Fibroblast of peridontal ligament (primary cell): ENCODE data around the gene PCCB.
"Not testable (repeated sequence)": the region's sequence is repeated elsewhere in the genome, so short reads cannot be mapped to it uniquely, and the experiment has no call there.

Source experiments
- DNase-seq: peaks from one replicate; pipeline ENCODE4 v3.0.0-alpha.2; 2010; ENCODE audit errors: extremely low read depth

PCCB gene

DNA sequence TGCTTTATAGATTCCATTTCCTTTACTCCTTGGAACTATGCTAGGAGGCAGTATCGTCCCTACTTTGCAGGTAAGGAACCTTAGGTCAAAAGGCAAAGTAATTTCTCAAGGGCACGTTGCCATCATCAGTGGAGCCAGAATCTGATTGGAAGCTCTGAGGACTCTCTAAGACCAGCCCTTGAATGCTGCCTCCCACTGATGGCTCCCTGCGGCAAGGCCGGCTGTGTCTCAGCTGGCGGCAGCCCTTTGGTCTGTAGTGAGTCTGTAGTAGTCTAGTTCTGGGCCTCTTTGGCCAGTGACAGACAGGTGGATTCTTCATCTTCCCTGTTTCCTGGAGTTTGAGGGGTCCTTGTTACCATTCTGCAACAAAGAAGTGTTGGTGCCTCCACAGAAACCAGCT is 76.2 kb downstream of the PCCB start:
- DNase-seq: no peak

DNA sequence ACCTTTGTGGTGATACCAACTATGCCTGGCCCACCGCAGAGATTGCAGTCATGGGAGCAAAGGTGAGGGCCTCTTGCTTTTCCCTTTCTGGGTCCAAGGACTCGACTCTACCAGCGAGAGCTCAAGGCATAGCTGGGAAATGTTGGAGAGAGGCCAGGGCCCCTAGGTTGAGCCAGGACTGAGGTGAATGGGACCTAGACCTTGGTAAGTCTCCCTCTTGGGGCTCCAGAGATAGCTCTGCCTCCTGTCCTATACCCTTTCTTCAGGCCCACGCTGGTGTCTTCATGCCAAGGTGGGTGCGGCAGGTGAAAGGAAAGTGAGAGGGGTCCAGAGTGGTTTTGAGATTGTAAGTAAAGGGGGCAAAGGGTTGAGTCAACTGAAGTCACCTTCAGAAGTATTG is 77.5 kb downstream of the PCCB start:
- DNase-seq: no peak

DNA sequence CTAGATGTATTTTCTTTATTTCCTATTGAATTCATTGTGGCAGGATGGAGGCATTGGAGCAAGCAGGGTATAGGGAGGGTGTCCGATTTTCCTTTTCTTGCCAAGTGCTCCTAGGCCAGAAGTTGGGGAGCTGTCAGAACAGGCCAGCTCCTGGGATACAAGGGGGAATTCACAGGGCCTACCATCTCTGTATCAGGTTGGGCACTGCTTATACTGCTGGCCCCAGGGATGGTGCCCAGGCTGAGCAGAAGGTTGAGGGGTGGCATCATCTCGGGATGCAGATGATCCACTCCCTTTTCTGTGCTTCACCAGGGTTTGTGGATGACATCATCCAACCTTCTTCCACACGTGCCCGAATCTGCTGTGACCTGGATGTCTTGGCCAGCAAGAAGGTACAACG is 79.5 kb downstream of the PCCB start:
- no peak for DNase-seq

DNA sequence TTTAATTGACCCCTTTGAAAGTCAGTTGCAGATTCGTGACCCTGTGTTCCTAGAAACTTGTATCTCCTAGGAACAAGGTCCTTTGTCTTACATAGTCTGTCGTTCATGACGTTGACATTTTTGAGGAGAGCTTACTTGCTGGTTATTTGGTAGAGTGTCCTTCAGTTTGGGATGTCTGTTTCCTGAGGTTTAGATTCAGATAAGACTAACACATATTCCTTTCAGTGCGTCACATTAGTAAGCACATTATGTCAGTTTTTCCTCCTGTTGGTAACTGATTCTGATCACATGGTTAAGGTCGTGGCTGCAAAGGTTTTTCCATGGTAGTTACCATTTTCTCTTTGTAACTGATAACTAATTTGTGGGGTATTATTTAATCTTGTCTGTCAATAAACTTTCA is 80.8 kb downstream of the PCCB start:
- no peak for DNase-seq

DNA sequence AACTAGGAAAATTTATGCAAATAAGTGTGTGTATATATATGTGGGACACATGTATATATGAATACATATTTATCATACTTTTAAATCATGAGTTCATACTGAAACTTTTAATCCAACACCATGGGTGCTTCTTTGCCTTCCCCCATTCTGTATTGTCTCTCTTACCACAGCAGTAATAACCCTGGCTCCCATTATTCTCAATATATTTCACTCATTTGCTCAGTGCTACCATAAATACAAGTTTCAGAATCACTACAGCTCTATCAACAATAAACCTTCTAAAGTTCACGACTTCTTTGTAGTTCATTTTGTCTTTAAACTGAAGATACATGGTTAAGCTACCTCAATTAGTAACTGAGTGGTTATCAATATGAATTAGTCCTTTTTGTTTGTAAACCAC is 82.2 kb downstream of the PCCB start:
- DNase-seq: no peak

DNA sequence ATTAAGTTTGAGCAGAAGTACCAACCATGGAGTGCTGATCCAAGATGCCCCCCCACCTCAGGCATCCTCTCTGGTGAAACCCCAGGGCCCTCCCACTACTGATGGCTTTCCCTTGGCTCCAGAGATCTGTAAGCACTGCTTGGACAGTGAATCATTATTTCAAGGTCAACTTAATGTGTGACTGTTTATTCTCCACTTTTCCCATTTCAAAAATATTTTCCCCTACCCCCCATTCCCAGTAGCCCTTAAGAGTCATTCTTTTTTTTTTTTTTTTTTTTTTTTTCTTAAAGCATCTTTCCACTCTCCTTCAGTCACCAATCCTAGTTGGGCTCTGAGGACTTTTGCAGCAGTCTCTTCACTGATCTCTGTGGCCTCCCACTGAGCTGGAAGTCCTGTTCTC is 82.6 kb downstream of the PCCB start:
- DNase-seq: peak; percentile 91

DNA sequence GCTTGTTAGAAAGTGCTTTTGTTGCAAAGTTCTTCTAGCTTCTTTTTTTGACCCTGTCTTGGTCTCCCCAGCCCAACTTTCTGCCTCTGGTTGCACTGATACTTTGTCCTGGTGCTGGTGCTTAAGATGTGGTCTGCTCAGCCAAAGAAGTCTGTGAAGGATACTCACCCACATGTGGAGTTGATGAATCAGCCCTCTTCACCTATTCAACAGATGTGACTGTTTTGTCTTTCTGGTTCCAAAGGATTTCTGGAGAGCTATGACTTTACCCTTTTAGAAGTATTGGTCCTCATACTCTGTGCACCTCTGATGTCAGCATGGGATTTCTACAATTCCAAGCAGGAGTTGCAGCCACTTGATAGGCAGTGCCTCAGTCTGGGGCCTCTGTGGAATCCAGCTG is 84.1 kb downstream of the PCCB start:
- DNase-seq: no peak

DNA sequence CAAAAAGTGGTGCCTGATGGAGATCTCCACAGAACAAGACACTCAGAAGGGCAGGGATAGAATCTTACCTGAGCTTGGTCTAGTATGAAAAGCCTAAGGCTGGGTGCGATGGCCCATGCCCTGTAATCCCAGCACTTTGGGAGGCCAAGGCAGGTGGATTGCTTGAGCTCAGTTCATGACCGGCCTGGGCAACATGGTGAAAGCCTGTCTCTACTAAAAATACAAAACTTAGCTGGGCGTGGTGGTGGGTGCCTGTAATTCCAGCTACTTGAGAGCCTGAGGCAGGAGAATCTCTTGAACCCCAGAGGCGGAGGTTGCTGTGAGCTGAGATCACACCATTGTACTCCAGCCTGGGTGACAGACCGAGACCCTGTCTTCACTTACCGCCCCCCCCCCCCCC is 84.6 kb downstream of the PCCB start:
- not testable (repeated sequence) for DNase-seq

DNA sequence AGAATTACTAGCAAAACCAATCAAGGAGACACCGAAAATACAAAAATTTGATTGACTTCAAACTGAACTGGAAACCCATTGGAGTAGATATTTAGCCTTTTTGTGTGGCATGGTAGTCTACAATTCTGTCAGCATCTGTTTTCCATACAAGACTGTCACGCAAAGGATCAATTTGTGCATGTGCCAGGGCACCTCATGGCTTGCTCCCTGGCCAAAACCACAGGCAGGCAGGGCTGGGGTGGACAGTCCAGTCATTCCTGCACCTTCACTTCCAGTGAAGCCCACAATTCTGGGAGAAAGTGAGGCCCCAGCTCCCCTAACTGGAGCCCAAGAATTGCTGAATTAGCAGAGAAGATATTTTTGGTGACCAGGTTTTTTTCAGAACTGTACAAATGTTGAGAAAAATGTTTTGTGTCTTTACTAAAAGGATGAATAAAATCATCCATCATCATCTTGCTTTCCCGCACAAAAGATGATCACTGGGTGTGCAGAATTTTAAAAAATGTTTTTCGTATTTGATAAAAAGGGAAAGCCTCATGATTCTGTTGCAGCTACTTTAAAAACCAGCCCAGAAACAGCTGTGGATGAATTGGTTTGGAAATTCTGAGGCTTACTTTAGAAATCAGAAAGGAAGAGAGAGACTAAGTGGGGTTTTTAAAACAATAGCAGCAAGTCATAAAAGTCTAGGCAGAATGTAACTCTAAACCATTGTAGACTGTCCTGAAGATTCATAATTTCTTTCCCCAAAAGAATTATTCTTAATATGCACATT is 86.4 kb downstream of the PCCB start:
- peak; percentile 83 for DNase-seq

DNA sequence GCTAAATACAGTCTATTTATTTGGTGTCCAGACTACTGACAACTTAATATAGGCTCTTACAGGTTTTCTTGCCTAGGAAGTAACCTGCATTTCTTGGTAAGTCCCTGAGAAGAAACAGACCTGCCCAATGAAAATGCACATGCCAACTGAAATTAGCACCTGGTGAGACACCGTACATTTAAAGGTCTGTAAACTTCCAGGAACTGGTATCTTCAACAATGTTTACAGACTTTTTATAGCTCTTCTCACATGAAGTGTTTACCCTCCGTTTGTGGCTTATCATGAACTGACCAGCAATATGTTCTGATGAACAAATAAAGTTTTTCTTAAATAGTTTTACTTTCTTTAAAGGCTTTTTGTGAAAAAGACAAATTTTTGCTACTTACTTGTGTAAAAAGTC is 93.3 kb downstream of the PCCB start:
- no peak for DNase-seq

DNA sequence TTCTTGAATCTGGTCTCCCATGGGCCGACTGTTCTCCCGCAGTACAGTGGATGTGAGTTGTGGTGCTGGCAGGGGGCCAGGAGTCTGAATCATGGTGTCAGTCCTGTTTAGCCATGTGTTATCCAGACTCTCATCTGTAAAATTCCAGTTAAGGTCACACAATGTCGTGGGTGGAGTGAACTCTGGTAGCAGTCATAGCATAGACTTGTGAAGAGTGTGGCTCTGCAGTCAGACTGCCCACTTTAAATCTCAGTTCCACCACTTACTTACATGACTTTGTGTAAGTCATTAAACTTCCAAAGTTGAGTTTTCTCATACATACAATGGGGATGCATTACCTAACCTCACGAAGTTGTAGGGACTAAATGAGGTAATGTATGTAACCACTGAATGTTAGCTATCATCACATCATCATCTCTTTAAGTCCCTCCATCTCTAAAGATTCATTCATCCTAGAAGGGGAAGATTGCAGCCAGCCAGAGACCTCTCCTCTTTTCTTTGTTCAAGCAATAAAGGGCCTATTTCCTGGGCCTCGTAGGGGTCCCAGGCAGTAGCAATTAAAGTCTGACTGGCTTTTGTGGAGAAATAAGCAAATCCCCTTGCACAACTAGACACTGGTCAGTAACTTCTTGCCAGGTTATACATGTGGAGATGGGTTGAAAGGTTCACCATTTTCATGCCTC is 93.9 kb downstream of the PCCB start:
- DNase-seq: peak; percentile 90

DNA sequence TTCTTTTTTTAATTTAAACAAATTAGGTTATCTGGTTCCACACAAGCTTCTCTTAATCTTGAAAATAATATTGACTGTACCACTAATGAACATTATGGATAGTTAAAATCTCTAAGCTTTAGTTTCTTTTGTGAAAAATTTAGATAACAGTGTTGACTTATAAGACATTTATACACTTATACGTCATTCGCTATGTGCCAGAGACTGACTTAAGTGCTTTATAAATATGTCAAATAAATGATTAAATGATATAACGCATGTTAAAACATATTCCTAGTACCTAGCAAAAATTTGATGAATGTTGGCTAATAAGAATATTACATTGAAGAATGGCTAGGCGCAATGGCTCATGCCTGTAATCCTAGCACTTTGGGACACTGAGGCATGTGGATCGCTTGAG is 96.3 kb downstream of the PCCB start:
- no peak for DNase-seq

DNA sequence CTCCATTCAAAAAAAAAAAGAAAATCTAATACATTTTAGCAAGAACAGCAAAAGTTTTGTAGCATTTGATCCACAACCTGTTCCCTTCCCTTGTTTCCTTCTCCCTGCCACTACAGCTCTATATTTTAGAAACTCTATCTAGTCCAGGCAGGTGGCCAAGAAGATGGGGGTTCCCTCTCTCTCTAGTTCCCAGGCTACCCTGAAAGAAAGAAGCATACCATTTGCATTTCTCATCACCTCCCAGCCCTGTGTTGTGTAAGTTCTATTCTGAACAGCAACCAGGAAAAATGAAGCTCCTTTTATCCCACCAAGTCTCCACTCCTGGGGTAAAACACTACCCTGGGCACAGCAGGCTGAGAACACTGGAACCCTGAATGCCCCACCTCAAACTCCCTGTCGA is 100.0 kb downstream of the PCCB start:
- DNase-seq: peak; percentile 97

DNA sequence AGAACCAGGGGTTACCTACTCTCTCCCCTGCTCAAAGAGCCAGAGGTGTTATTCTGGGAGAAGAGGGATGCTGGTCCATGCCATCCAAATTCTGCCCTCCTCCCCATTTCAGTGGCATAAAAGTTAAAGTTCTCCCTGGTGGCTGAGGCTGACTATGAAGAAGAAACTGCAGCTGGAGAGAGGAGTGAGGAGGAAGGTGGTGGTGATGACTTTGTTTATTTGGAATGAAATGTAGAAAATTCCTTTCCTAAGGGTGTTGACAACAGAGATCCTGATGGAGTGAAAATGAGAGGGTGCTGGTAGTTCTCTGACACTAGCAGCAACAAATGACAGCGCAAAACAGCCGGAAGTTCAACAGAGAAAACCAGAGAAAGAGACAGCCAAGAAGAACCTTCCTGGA is 100.4 kb downstream of the PCCB start:
- DNase-seq: peak; percentile 47

DNA sequence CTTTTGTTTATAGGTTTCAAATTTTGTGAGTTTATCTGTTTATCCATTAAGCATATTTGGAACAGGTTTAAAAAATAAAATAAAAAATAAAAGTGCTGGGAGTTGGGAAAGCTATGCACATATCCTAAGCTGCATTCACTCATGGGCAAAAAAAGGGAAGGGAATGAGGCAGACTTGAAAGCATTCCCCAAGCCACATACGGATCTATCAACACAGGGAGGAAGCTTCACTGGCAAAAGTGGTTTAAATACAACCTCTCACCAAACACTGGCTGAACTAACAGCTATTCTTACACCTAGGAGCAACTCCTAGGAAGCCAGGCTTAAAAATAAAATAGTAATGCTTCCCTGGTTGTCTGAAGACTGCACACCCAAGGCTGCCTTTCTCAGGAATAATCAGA is 101.2 kb downstream of the PCCB start:
- DNase-seq: peak; percentile 30

DNA sequence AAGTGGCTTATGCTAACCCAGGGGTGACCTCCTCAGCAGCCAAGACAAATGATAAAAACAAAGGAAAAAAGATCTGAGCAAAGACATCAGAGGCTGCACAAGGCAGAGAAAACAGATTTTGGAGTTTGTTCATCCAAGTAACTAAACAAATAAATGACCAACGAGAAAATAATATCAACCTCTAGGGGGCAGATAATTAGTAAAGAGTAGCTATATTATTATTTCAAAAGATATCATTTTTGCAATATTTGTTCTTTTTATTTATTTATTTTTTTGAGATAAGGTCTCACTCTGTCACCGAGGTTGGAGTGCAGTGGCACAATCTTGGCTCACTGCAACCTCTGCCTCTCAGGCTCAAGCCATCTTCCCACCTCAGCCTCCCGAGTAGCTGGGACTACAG is 101.8 kb downstream of the PCCB start:
- DNase-seq: no peak

DNA sequence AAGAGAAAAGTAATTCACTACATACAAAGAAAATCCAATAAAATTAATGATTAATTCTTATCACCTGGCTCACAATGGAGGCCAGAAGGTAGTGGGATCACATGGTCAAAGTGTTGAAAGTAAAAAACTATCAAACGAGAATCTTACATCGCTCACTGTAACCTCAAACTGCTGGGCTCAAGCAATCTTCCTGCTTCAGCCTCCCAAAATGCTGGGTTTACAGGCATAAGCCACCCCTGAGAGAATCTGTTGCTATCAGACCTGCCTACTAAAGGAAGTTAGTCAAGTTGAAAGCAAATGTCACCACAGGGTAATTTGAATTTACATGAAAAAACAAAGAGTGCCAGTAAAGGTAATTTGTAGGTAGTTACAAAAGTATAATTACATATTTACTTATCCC is 103.3 kb downstream of the PCCB start:
- no peak for DNase-seq

DNA sequence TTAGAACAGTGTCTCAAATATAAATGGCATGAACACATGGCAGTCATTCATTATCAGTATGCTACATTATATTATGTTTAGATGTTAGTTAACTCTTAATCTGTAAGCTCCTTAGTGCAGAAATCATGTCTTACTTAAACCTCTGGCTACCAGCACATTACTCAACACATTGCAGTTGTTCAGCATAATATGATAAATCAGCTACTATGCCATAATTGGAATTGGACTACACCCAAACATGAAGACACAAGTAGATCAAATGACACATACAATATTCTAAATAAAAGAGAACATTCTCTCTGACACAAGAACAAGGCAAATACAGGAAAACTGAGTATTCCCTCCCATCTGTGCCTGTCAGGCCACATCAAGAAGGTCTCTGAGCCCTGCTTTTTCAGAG is 116.1 kb downstream of the PCCB start:
- peak; percentile 82 for DNase-seq

DNA sequence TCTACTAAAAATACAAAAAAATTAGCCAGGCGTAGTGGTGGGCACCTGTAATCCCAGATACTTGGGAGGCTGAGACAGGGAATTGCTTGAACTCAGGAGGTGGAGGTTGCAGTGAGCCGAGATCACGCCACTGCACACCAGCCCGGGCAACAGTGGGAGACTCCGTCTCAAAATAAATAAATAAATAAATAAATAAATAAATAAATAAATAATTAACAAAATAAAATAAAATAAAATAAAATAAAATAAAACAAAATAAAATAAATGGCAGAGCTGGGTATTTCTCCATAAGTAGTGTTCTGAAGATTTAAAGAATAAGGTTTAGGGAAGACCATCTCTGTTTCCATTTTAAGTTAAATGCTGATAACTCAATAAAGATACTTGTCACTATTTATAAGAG is 125.7 kb downstream of the PCCB start:
- not testable (repeated sequence) for DNase-seq

DNA sequence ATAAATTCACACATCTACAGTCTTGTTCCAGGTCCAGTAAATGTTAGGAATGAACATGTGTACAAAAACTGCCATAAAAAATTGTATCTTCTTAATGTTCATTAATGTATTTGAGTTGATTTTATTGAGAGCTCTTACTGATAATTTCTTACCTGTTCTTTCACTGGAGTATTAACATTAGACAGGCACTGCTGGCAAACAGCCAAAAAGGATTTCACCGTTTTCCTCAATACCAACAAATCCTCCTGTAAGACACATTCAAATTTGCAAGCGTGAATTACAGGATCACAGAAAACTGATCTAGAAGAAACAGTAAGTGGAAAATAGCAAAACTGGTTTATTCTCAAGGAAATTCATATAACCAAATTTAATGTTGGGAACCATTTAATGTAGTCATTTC is 127.4 kb downstream of the PCCB start:
- no peak for DNase-seq

DNA sequence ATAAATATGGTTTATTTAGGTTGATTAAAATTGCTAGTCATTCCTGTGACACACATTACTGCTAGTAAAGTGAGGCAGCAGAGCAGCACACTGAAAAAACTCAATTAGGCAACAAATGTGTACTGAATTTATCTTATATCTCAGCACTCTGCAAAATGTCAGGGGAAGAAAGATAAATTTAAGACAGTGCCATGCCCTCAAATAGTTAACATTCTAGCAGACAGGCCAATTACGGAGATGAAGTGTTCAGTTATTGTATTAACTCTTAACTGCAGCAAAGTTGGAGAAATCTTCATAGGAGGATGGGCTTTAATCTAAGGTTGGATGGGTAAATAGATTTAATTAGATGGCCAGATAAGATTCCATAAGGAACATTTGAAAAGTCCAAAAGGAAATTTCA is 127.9 kb downstream of the PCCB start:
- no peak for DNase-seq
